H9 (cell line): ENCODE measurements around the gene SPRYD7. TPM values are rescaled to one million over a fixed set of nuclear protein-coding genes. Genes with fewer than 3 reads are reported as not detected.

Source experiments
- DNase-seq: peaks from one replicate; pipeline ENCODE4 v3.0.0-alpha.2; 2017
- H2AFZ ChIP-seq: one replicate; pipeline ENCODE4 v1.6.1; 2013; ENCODE audit warnings: mild to moderate bottlenecking, low read length, control low read depth, moderate library complexity
- H2AK5ac ChIP-seq: 2 replicates; pipeline ENCODE4 v1.6.1; 2013; ENCODE audit warnings: low read length, control low read depth, mixed read lengths; ENCODE audit not compliant: insufficient read length
- H2BK120ac ChIP-seq: one replicate; pipeline ENCODE4 v1.6.1; 2013; ENCODE audit warnings: low read depth, mild to moderate bottlenecking, low read length, control low read depth, inconsistent platforms; ENCODE audit not compliant: poor library complexity, severe bottlenecking
- H2BK12ac ChIP-seq: 2 replicates; pipeline ENCODE4 v1.6.1; 2013; ENCODE audit warnings: low read length, control low read depth, mixed read lengths, low read depth; ENCODE audit not compliant: insufficient read length
- H2BK15ac ChIP-seq: 2 replicates; pipeline ENCODE4 v1.6.1; 2013; ENCODE audit warnings: low read depth, low read length, control low read depth
- H2BK20ac ChIP-seq: one replicate; pipeline ENCODE4 v1.6.1; 2013; ENCODE audit warnings: low read depth, mild to moderate bottlenecking, low read length, control low read depth, inconsistent platforms; ENCODE audit not compliant: poor library complexity, severe bottlenecking
- H2BK5ac ChIP-seq: 2 replicates; pipeline ENCODE4 v1.6.1; 2013; ENCODE audit warnings: low read length, control low read depth, mixed read lengths; ENCODE audit not compliant: insufficient read length
- H3K14ac ChIP-seq: 2 replicates; pipeline ENCODE4 v1.6.1; 2013; ENCODE audit warnings: low read length, control low read depth; ENCODE audit not compliant: insufficient read depth
- H3K18ac ChIP-seq: 2 replicates; pipeline ENCODE4 v1.6.1; 2013; ENCODE audit warnings: low read depth, mild to moderate bottlenecking, mixed read lengths, low read length, control low read depth; ENCODE audit not compliant: insufficient read length
- H3K23ac ChIP-seq: 2 replicates; pipeline ENCODE4 v1.6.1; 2013; ENCODE audit warnings: low read length, control low read depth, mixed read lengths, low read depth; ENCODE audit not compliant: insufficient read length
- H3K23me2 ChIP-seq: 2 replicates; pipeline ENCODE4 v1.6.1; 2013; ENCODE audit warnings: low read depth, mild to moderate bottlenecking, mixed read lengths, low read length, control low read depth; ENCODE audit not compliant: insufficient read length, poor library complexity, severe bottlenecking
- H3K27ac ChIP-seq: 2 replicates; pipeline ENCODE4 v1.5.1; 2013; ENCODE audit warnings: low read length, control low read depth, mixed read lengths, low read depth; ENCODE audit not compliant: insufficient read length
- H3K27me3 ChIP-seq: 2 replicates; pipeline ENCODE4 v1.6.1; 2013; ENCODE audit warnings: low read length, control low read depth, inconsistent platforms; ENCODE audit not compliant: insufficient read depth
- H3K4ac ChIP-seq: 2 replicates; pipeline ENCODE4 v1.6.1; 2013; ENCODE audit warnings: low read depth, mild to moderate bottlenecking, control low read depth, inconsistent platforms, low read length, moderate library complexity
- H3K4me1 ChIP-seq: 2 replicates; pipeline ENCODE4 v1.6.1; 2013; ENCODE audit warnings: low read length, control low read depth, inconsistent platforms; ENCODE audit not compliant: insufficient read depth
- H3K4me2 ChIP-seq: 2 replicates; pipeline ENCODE4 v1.6.1; 2013; ENCODE audit warnings: low read length, control low read depth, mixed read lengths; ENCODE audit not compliant: insufficient read length, insufficient read depth
- H3K56ac ChIP-seq: 2 replicates; pipeline ENCODE4 v1.6.1; 2013; ENCODE audit warnings: low read depth, mild to moderate bottlenecking, mixed read lengths, low read length, control low read depth; ENCODE audit not compliant: insufficient read length
- H3K79me1 ChIP-seq: 2 replicates; pipeline ENCODE4 v1.6.1; 2013; ENCODE audit warnings: low read depth, mild to moderate bottlenecking, moderate library complexity, low read length, control low read depth, inconsistent platforms; ENCODE audit not compliant: insufficient read depth, poor library complexity, severe bottlenecking
- H3K79me2 ChIP-seq: 2 replicates; pipeline ENCODE4 v1.6.1; 2013; ENCODE audit warnings: low read length, control low read depth, inconsistent platforms; ENCODE audit not compliant: insufficient read depth
- H3K9ac ChIP-seq: 2 replicates; pipeline ENCODE4 v1.6.1; 2013; ENCODE audit warnings: low read length, control low read depth, mixed read lengths; ENCODE audit not compliant: insufficient read length; ENCODE audit errors: extremely low read depth
- H3K9me3 ChIP-seq: one replicate; pipeline ENCODE4 v1.6.1; 2013; ENCODE audit warnings: low read depth, low read length, inconsistent platforms; ENCODE audit not compliant: control insufficient read depth
- H3T11ph ChIP-seq: one replicate; pipeline ENCODE4 v1.6.1; 2013; ENCODE audit warnings: mild to moderate bottlenecking, low read length, control low read depth, inconsistent platforms
- H4K20me1 ChIP-seq: one replicate; pipeline ENCODE4 v1.6.1; 2013; ENCODE audit not compliant: control insufficient read depth, insufficient read length, insufficient read depth
- H4K5ac ChIP-seq: 2 replicates; pipeline ENCODE4 v1.6.1; 2013; ENCODE audit warnings: low read depth, mild to moderate bottlenecking, mixed read lengths, low read length, control low read depth; ENCODE audit not compliant: insufficient read length
- H4K8ac ChIP-seq: replicated peaks from 2 replicates; pipeline ENCODE4 v1.6.1; 2013; ENCODE audit warnings: low read length, control low read depth, mixed read lengths, low read depth; ENCODE audit not compliant: insufficient read length
- H4K91ac ChIP-seq: 2 replicates; pipeline ENCODE4 v1.6.1; 2013; ENCODE audit warnings: low read depth, mild to moderate bottlenecking, moderate library complexity, mixed read lengths, low read length, control low read depth; ENCODE audit not compliant: insufficient read length
- H3K27ac Mint-ChIP-seq, 3 experiments: 2 replicates in 2 of 3; 3 replicates in 1 of 3; pipeline ENCODE4 v1.8.0; 2020 to 2021; ENCODE audit warnings: mixed read lengths in 3 of 3, mild to moderate bottlenecking in 1 of 3, moderate library complexity in 1 of 3
- H3K27me3 Mint-ChIP-seq: 2 replicates; pipeline ENCODE4 v1.8.0; 2021; ENCODE audit warnings: low read depth, mild to moderate bottlenecking, moderate library complexity, mixed read lengths
- H3K36me3 Mint-ChIP-seq, 3 experiments: 2 replicates in 2 of 3; 3 replicates in 1 of 3; pipeline ENCODE4 v1.8.0; 2020 to 2021; ENCODE audit warnings: low read depth in 3 of 3, mixed read lengths in 3 of 3; ENCODE audit not compliant: insufficient read depth in 1 of 3
- H3K4me1 Mint-ChIP-seq, 2 experiments: 2 replicates each; pipeline ENCODE4 v1.8.0; 2020; ENCODE audit warnings: mixed read lengths in 2 of 2
- H3K4me3 Mint-ChIP-seq, 2 experiments: 2 replicates in 1 of 2; 3 replicates in 1 of 2; pipeline ENCODE4 v1.8.0; 2020 to 2021; ENCODE audit warnings: mild to moderate bottlenecking in 2 of 2, mixed read lengths in 2 of 2, moderate library complexity in 1 of 2
- H3K9me3 Mint-ChIP-seq, 2 experiments: 2 replicates in 1 of 2; 3 replicates in 1 of 2; pipeline ENCODE4 v1.8.0; 2020; ENCODE audit warnings: mild to moderate bottlenecking in 2 of 2, mixed read lengths in 2 of 2, moderate library complexity in 1 of 2
- CTCF ChIP-seq: fragments of 200-600 bp; sonication (generic); conservative IDR thresholded peaks from 3 replicates; pipeline ENCODE4 v1.8.0; 2021; ENCODE audit warnings: antibody characterized with exemption, mild to moderate bottlenecking
- WGBS: extraction: QIAGEN DNeasy Blood & Tissue Kit; methylation state at CpG from one replicate; pipeline ENCODE4 v1.1.7; 2013; ENCODE audit warnings: missing lambda C conversion rate, low lambda C conversion rate, mixed read lengths; ENCODE audit not compliant: insufficient read length; ENCODE audit errors: extremely low coverage; 5-methylcytosine and 5-hydroxymethylcytosine counted together
- total RNA-seq: library from RNA; stranded (reverse); gene quantifications from 2 replicates; pipeline ENCODE4 v1.2.1, GENCODE V29; 2021

The SPRYD7 gene
- total RNA-seq, 1 experiment from 2014 or later = 1.8 TPM

- H3K23me2 ChIP-seq = no peaks in the 10 kb centered on the region
- H2BK12ac ChIP-seq = no peak overlapping the region
- no peaks in the 10 kb centered on the region for H3K79me2 ChIP-seq
- no peak overlapping the region for H4K8ac ChIP-seq
- H2AFZ ChIP-seq = no peak overlapping the region
- no peak overlapping the region for H3K18ac ChIP-seq
- no peak overlapping the region for H3K23ac ChIP-seq
- TF ChIP-seq CTCF = no peak
- Mint-ChIP-seq H3K4me3 (no peak overlapping the region), H3K9me3 (peaks cover 0 to 16% of the 10 kb centered on the region in 2 experiments; a peak in 4 of 5 replicates), H3K27me3 (no peaks in the 10 kb centered on the region; the same call in 1 of the 2 replicates), H3K27ac (no peak overlapping the region), H3K4me1 (no peaks in the 10 kb centered on the region), H3K36me3 (no peaks in the 10 kb centered on the region; a peak in 1 of 7 replicates)
- no peak overlapping the region for H3K14ac ChIP-seq
- H3K27ac ChIP-seq = no peak overlapping the region
- no CpG with 5 or more reads among the region's 3 CpGs for WGBS
- no peak overlapping the region for H3K4me2 ChIP-seq
- no peak overlapping the region for H3K56ac ChIP-seq
- no peak overlapping the region for H2BK20ac ChIP-seq
- H3K9me3 ChIP-seq = no peaks in the 10 kb centered on the region
- no peak overlapping the region for H2AK5ac ChIP-seq
- H2BK15ac ChIP-seq = no peak overlapping the region
- no peaks in the 10 kb centered on the region for H4K20me1 ChIP-seq
- H3K9ac ChIP-seq = no peak overlapping the region
- no peaks in the 10 kb centered on the region for H3K4me1 ChIP-seq
- H4K5ac ChIP-seq = no peak overlapping the region
- no peak overlapping the region for H3T11ph ChIP-seq
- H2BK120ac ChIP-seq = no peak overlapping the region
- H4K91ac ChIP-seq = no peak overlapping the region
- DNase-seq = no peak
- no peak overlapping the region for H2BK5ac ChIP-seq
- H3K79me1 ChIP-seq = no peaks in the 10 kb centered on the region
- H3K4ac ChIP-seq = no peak overlapping the region
- H3K27me3 ChIP-seq = no peaks in the 10 kb centered on the region
These were observed 22.2 kb upstream of the SPRYD7 start for GRCh38 chr13:49958321-49958720.
